Karpas-422 (cell line): ENCODE data around the gene PNO1. TPM values are rescaled to one million over a fixed set of nuclear protein-coding genes. Genes with fewer than 3 reads are reported as not detected.

Experiments
- DNase-seq: peaks from one replicate; pipeline ENCODE4 v3.0.0-alpha.2; 2015
- H2AFZ ChIP-seq: fragments of 200-600 bp; sonication (generic); 2 replicates; pipeline ENCODE4 v1.6.1; 2014; ENCODE audit warnings: antibody characterized with exemption, low read length, mixed read lengths
- H3K27ac ChIP-seq: fragments of 200-600 bp; sonication (generic); 2 replicates; pipeline ENCODE4 v1.5.1; 2014; ENCODE audit warnings: mild to moderate bottlenecking, low read length, moderate library complexity
- H3K27me3 ChIP-seq: fragments of 200-600 bp; sonication (generic); 2 replicates; pipeline ENCODE4 v1.6.1; 2014; ENCODE audit warnings: low read length, mixed read lengths
- H3K36me3 ChIP-seq: fragments of 200-600 bp; sonication (generic); 2 replicates; pipeline ENCODE4 v1.6.1; 2014; ENCODE audit warnings: low read length, mixed read lengths; ENCODE audit not compliant: insufficient read depth
- H3K4me1 ChIP-seq: fragments of 200-600 bp; sonication (generic); 2 replicates; pipeline ENCODE4 v1.6.1; 2014; ENCODE audit warnings: mild to moderate bottlenecking, low read length, mixed read lengths
- H3K4me2 ChIP-seq: fragments of 200-600 bp; sonication (generic); 2 replicates; pipeline ENCODE4 v1.6.1; 2014; ENCODE audit warnings: low read length, low read depth, mild to moderate bottlenecking; ENCODE audit not compliant: poor library complexity, severe bottlenecking
- H3K4me3 ChIP-seq: fragments of 200-600 bp; sonication (generic); 2 replicates; pipeline ENCODE4 v1.5.1; 2014; ENCODE audit warnings: mild to moderate bottlenecking, antibody characterized with exemption, low read length, mixed read lengths
- H3K79me2 ChIP-seq: fragments of 200-600 bp; sonication (generic); 2 replicates; pipeline ENCODE4 v1.6.1; 2014; ENCODE audit warnings: mild to moderate bottlenecking, low read length, mixed read lengths
- H3K9ac ChIP-seq: fragments of 200-600 bp; sonication (generic); 2 replicates; pipeline ENCODE4 v1.6.0; 2014; ENCODE audit warnings: low read length
- H3K9me2 ChIP-seq: fragments of 200-600 bp; sonication (generic), shearing (Covaris generic); replicated peaks from 2 replicates; pipeline ENCODE4 v1.6.0; 2014; ENCODE audit warnings: mild to moderate bottlenecking, low read length, moderate library complexity; ENCODE audit not compliant: insufficient read depth
- H3K9me3 ChIP-seq: fragments of 300-700, 200-600 bp; sonication (generic); 2 replicates; pipeline ENCODE4 v1.6.1; 2014; ENCODE audit warnings: low read length, mixed read lengths
- H4K20me1 ChIP-seq: fragments of 200-600 bp; sonication (generic); 2 replicates; pipeline ENCODE4 v1.6.1; 2014; ENCODE audit warnings: mild to moderate bottlenecking, antibody characterized with exemption, low read length, low read depth; ENCODE audit not compliant: insufficient read depth
- total RNA-seq: library from RNA; depleted of rRNA; stranded (reverse); fragments of >200 nt; shearing (Covaris generic); gene quantifications from 2 replicates; pipeline ENCODE4 v1.2.3, GENCODE V29; 2014; ENCODE audit warnings: low replicate concordance

The PNO1 gene
- total RNA-seq, 1 experiment from 2014 or later, result 28.3 TPM

DNA sequence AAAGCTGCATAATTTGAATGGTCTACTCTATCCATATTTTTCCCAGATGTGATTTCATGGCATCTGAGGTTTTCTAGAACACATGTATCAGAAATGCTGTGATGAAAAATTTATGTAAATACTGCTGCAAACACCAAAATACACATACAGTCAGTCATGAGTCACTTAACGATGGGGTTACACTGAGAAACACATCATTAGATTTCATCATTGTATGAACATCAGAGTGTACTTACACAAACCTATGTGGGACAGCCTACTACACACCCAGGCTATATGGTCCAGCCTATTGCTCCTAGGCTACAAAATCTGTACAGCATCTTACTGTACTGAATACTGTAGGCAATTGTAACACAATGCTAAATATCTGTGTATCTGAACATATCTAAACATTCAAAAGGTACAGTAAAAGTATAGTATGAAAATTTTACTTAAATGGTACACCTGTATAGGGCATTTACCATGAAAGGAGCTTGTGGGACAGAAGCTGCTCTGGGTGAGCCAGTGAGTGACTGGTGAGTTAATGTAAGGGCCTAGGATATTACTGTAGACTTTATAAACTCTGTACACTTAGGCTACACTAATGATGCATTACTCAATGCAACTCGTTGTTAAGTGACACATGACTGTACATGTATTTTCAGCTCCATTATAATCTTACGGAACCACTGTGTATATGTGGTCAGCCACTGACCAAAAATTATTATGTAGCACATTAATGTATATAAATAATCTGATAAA, 33.5 kb downstream of the PNO1 start:
- H3K27ac ChIP-seq, result peak overlapping the region; percentile 16
- peaks cover 76% of the 10 kb centered on the region for H3K4me1 ChIP-seq
- no peaks in the 10 kb centered on the region for H4K20me1 ChIP-seq

GRCh38 chr2:68193144-68193543, 35.5 kb downstream of the PNO1 start:
- Histone ChIP-seq H3K9me2 (no peaks in the 10 kb centered on the region), H3K27me3 (no peaks in the 10 kb centered on the region), H3K4me2 (no peak overlapping the region), H3K4me3 (no peak overlapping the region), H2AFZ (no peak overlapping the region), H3K36me3 (no peaks in the 10 kb centered on the region), H3K9me3 (no peaks in the 10 kb centered on the region), H3K9ac (no peak overlapping the region), H4K20me1 (no peaks in the 10 kb centered on the region), H3K79me2 (peaks cover 92% of the 10 kb centered on the region), H3K4me1 (peaks cover 77% of the 10 kb centered on the region), H3K27ac (peak overlapping the region; percentile 27; the same call in 1 of the 2 replicates)
- DNase-seq, result no peak

More for the DNA sequence above, 33.5 kb downstream of the PNO1 start:
- Histone ChIP-seq H3K9me3 (no peaks in the 10 kb centered on the region), H3K27me3 (no peaks in the 10 kb centered on the region), H3K4me3 (no peak overlapping the region), H3K9me2 (no peaks in the 10 kb centered on the region), H3K36me3 (peaks cover 11% of the 10 kb centered on the region; the same call in 1 of the 2 replicates), H2AFZ (no peak overlapping the region), H3K79me2 (peaks cover 95% of the 10 kb centered on the region), H3K4me2 (peak overlapping the region; percentile 25), H3K9ac (no peak overlapping the region)
- no peak for DNase-seq

- H4K20me1 ChIP-seq, result no peaks in the 10 kb centered on the region
- H3K9me3 ChIP-seq, result no peaks in the 10 kb centered on the region
- H3K4me1 ChIP-seq, result peaks cover 72% of the 10 kb centered on the region
- H2AFZ ChIP-seq, result no peak overlapping the region
- H3K27me3 ChIP-seq, result no peaks in the 10 kb centered on the region
- no peak for DNase-seq
- no peaks in the 10 kb centered on the region for H3K9me2 ChIP-seq
- H3K79me2 ChIP-seq, result peaks cover 91% of the 10 kb centered on the region
- H3K36me3 ChIP-seq, result no peaks in the 10 kb centered on the region
- H3K9ac ChIP-seq, result no peak overlapping the region
- H3K4me3 ChIP-seq, result no peak overlapping the region
- H3K4me2 ChIP-seq, result no peak overlapping the region
- no peak overlapping the region for H3K27ac ChIP-seq
These were observed 36.2 kb downstream of the PNO1 start for GRCh38 chr2:68193787-68194372.

DNA sequence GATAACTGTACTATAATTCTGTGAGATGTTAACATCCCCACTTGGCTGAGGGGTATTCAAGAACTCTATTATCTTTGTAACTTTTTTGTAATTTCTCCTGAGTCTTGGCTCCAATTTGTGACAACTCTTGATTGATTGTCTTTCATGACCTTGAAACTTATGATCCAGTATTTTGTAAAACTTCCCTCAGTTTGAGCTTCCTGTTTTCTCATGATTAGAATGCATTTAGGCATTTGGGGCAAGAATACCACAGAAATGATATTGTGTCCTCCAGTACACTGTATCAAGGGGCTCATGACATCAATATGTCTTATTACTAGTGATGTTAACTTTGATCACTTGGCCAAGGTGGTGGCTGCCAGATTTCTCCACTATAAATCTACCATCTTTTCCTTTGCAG, 37.4 kb downstream of the PNO1 start:
- no peaks in the 10 kb centered on the region for H3K36me3 ChIP-seq
- H3K27ac ChIP-seq, result 0 out of 2 replicates have a peak overlapping the region, but pooled peaks have one; percentile 5
- no peak for DNase-seq
- no peaks in the 10 kb centered on the region for H4K20me1 ChIP-seq
- H2AFZ ChIP-seq, result no peak overlapping the region
- H3K4me2 ChIP-seq, result no peak overlapping the region
- no peaks in the 10 kb centered on the region for H3K27me3 ChIP-seq
- no peaks in the 10 kb centered on the region for H3K9me2 ChIP-seq
- no peaks in the 10 kb centered on the region for H3K9me3 ChIP-seq
- H3K79me2 ChIP-seq, result peaks cover 95% of the 10 kb centered on the region
- H3K9ac ChIP-seq, result no peak overlapping the region
- peaks cover 68% of the 10 kb centered on the region for H3K4me1 ChIP-seq
- no peak overlapping the region for H3K4me3 ChIP-seq

GRCh38 chr2:68196120-68196716, 38.5 kb downstream of the PNO1 start:
- Histone ChIP-seq H4K20me1 (no peaks in the 10 kb centered on the region), H3K27ac (no peak overlapping the region)

GRCh38 chr2:68200157-68200787, 42.6 kb downstream of the PNO1 start:
- Histone ChIP-seq H4K20me1 (no peaks in the 10 kb centered on the region), H3K27ac (peak overlapping the region; percentile 11), H3K36me3 (0 out of 2 replicates have a peak, but pooled peaks cover 3% of the 10 kb centered on the region), H3K4me2 (no peak overlapping the region), H3K4me1 (peaks cover 62% of the 10 kb centered on the region), H3K79me2 (peaks cover 95% of the 10 kb centered on the region), H3K9me2 (no peaks in the 10 kb centered on the region), H3K27me3 (no peaks in the 10 kb centered on the region), H3K4me3 (no peak overlapping the region), H3K9me3 (no peaks in the 10 kb centered on the region), H2AFZ (no peak overlapping the region), H3K9ac (no peak overlapping the region)
- DNase-seq, result no peak

More at GRCh38 chr2:68196120-68196716, 38.5 kb downstream of the PNO1 start:
- H3K9ac ChIP-seq, result no peak overlapping the region
- no peaks in the 10 kb centered on the region for H3K27me3 ChIP-seq
- no peak overlapping the region for H2AFZ ChIP-seq
- H3K9me3 ChIP-seq, result no peaks in the 10 kb centered on the region
- no peak for DNase-seq
- no peak overlapping the region for H3K4me2 ChIP-seq
- peaks cover 96% of the 10 kb centered on the region for H3K79me2 ChIP-seq
- peaks cover 65% of the 10 kb centered on the region for H3K4me1 ChIP-seq
- H3K4me3 ChIP-seq, result no peak overlapping the region
- H3K36me3 ChIP-seq, result no peaks in the 10 kb centered on the region
- H3K9me2 ChIP-seq, result no peaks in the 10 kb centered on the region

DNA sequence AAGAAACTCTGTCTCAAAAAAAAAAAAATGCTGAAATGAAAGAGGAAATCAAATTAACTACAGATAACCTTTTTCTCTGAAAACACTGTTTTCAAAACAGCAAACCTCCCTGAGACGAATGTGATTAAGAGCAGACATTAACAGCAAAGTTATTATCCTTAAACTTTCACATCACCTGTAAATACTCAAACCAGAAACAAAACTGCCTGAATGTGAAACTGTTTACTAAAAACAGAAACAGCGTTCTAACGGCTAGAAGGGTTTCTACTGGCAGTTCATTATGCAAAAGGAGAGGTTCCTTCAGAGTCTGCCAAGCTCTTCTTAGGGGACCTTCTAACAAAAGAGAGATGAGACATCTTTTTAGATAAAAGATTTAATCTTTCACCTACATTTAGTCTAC, 45.9 kb downstream of the PNO1 start:
- H4K20me1 ChIP-seq, result peaks cover 13% of the 10 kb centered on the region
- H3K4me2 ChIP-seq, result peak overlapping the region; percentile 66
- H2AFZ ChIP-seq, result no peak overlapping the region

GRCh38 chr2:68206793-68207192, 49.1 kb downstream of the PNO1 start:
- H3K9me3 ChIP-seq, result no peaks in the 10 kb centered on the region
- no peak overlapping the region for H3K4me2 ChIP-seq
- H3K27me3 ChIP-seq, result no peaks in the 10 kb centered on the region
- H3K9ac ChIP-seq, result no peak overlapping the region
- H2AFZ ChIP-seq, result no peak overlapping the region
- peaks cover 11% of the 10 kb centered on the region for H3K36me3 ChIP-seq
- no peaks in the 10 kb centered on the region for H3K9me2 ChIP-seq
- H4K20me1 ChIP-seq, result peaks cover 29% of the 10 kb centered on the region
- no peak for DNase-seq
- H3K27ac ChIP-seq, result peak overlapping the region; percentile 53
- H3K4me1 ChIP-seq, result peaks cover 63% of the 10 kb centered on the region
- no peak overlapping the region for H3K4me3 ChIP-seq
- peaks cover 94% of the 10 kb centered on the region for H3K79me2 ChIP-seq

More for the DNA sequence above, 45.9 kb downstream of the PNO1 start:
- H3K36me3 ChIP-seq, result peaks cover 7% of the 10 kb centered on the region; the same call in 1 of the 2 replicates
- H3K79me2 ChIP-seq, result peaks cover 99% of the 10 kb centered on the region
- no peaks in the 10 kb centered on the region for H3K9me2 ChIP-seq
- no peaks in the 10 kb centered on the region for H3K27me3 ChIP-seq
- H3K4me3 ChIP-seq, result peak overlapping the region; percentile 45
- peak overlapping the region; percentile 34 for H3K9ac ChIP-seq
- peak; percentile 72 for DNase-seq
- H3K27ac ChIP-seq, result peak overlapping the region; percentile 76
- H3K4me1 ChIP-seq, result peaks cover 75% of the 10 kb centered on the region
- no peaks in the 10 kb centered on the region for H3K9me3 ChIP-seq
